Measurements from ENCODE around the gene RSPO1.
"Not testable (repeated sequence)": the region's sequence is repeated elsewhere in the genome, so short reads cannot be mapped to it uniquely, and the experiment has no call there.

The RSPO1 gene

GRCh38 chr1:37634244-37634991 is at the start of gene RSPO1:
Gene RSPO1, minus strand, starts transcription at chr1:37634892. Its CDS starts 5,231 bp downstream, at chr1:37629661.
- FAIRE-seq, result no peak

GRCh38 chr1:37684182-37684581 is 49.5 kb upstream of the RSPO1 start:
- FAIRE-seq, result not testable (repeated sequence)

DNA sequence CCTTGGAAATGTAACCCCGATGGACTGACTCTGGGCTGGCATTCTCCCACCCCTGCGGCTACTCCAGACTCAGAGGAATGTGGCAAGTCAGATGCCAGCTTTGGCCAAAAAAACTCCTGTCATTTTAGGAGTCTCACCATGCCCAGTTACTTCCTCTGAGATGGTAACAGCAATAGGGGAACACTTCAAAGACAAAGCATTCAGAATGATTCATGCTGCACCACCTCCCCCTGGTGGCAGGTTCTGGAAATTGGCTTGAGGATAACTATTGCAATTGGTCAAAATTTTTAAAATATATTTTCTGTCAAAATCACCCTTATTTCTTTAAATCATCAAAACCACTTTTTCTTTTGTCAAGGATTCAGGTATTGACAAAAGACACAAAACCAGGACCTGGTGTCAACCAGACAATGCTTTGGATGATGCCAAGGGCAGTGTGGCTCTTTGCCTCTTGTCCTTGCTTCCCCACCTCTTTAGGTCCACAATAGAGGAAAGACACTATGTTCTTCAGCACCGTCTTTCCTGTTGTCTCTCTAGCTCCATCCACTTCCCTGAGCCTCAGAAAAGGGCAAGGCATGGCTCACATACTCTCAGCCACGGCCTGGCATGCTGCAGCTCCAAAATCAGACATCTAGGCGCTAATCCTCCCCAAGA is 47.8 kb upstream of the RSPO1 start:
- peak; percentile 84 for FAIRE-seq

DNA sequence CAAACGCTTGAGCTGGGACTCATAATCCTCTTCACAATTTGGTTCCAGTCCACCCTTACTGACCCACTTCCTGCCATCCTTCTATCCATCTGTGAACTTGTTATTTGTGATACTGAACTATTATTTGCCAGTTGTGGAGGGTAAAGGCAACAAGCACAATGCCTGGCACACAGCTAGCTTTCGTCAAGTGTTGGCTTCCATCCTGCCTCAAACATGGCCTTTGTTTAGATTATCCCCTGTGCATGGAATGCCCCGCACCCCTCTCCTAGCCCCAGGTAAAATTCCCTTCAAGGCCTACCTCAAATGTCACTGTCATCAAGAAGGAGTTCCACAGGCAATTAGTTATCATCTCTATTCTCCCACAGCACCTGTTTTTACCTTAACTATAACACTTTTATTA is 46.2 kb upstream of the RSPO1 start:
- no peak for FAIRE-seq

- no peak for FAIRE-seq
Measured at GRCh38 chr1:37677808-37678207, 43.1 kb upstream of the RSPO1 start.

DNA sequence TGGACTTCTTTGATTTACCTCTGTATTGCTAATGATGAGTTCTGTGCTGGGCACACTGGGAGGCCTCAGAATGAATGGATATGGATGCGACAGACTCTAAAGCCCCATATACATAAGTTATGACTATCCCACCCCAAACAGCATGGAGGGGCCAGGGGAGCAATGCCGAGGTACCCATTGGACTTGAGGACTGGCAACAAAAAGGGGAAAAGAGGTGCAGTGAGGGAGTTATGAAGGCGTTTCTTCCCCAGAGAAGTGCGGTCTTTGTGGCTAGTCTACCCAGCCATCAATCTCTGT is 42.4 kb upstream of the RSPO1 start:
- no peak for FAIRE-seq

DNA sequence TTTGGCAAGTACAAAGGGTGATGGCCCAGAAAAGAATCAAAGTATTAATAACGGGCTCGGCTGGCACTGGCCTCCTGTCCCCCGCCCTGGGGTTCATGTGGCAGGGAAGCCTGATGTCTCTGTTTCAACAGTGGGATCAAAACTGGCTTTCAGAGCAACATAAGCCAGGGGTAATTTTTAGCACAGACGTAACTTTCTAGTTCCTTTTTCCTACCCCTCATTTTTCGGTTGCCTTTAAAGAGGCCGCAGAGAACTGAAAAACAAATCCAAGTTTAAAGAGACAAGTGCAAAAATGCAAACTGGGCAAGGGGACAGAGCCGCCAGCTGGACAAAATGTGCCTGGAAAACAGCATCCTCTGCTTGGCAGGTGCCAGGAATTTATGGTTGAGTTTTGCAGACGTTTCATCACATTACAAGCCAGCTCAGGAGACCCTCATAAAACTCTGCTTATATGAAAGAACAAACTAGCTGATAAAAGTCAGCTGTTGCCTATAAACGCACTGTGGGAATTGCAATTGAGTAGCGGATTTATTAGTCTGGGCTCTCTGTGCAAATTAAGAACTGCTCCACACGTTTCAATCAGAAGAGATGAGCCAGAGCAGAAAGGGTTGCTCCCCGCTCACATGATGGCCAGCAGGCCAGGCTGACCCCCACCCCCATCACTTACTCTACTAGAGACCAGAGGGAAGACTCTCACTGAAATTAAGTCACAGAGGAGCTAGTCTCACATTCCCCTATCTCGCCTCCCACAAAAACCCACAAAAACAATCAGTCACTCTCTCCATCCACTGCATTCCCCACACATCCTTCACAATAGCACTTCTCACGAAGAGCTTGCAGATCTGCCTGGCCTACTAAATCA is 41.8 kb upstream of the RSPO1 start:
- FAIRE-seq, result no peak

DNA sequence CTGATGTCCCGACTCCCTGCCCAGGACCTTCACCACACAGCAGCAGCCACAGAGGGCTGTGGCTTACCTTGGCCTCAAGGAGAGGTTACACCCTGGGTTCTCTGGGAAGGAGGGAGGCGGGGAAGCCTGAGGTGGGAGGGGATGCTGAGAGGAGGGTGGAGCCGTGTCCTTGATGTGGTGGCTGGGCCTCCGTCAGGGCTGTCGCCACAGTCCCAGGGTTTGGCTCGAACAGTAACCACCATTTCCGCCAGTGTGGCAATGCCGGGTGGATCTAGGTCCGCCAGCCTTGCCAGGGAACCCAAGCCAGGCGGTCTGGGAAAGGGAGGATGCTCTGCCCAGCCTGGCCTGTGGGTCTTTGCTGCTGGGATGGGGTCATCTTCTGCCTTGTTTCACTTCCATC is 39.2 kb upstream of the RSPO1 start:
- FAIRE-seq, result no peak

DNA sequence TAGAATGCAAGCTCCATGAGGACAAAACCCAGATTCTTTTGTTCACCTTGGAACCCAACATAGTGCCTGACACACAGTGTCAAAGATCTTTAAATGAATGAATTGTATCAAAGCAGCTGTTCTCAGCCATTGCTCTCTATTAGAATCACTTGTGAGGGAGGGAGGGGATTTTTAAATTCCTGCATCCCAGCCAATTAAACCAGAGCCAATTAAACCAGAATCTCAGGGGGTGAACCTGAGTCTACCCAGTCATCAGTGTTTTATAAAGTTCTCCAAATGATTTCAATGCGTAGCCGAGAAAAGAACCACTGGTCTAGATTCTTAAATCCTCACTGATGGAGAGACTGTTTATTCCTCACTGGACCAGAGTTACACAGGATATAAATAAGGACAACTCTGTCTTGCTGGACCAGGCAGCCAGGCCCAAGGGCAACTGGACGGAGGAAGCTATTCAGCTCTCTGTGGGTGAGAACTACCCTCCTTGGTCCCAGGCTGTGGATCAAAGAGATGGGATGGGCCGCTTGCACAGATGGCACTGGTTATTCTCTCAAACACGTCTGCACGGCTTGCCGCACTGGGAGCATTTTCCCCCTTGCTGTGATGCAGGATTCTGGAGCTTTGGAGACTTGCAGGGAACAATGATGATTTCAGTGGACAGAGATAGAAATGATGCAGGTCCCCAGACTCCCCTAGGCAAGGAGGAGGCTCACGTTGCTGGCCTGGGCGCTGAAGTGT is 37.6 kb upstream of the RSPO1 start:
- FAIRE-seq, result no peak

- no peak for FAIRE-seq
Measured at GRCh38 chr1:37671261-37671660, 36.6 kb upstream of the RSPO1 start.

DNA sequence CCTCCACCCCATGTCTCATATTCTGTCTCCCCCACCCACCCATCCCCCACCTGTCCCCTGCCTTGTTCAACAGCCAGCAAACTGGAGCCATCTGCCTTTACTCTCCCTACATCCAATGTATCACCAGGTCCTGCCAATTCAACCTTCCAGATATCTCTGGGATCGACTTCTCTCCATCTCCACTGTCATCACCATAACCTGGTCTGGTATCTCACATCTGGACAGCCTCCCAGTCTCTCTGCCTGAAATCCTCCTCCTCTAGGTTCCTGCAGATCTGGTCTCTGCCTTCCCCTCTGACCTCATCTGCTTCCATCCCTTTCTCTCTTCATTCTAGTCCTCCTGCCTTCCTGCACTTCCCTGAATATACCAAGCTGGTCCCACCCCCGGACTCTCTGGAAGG is 35.4 kb upstream of the RSPO1 start:
- FAIRE-seq, result no peak

DNA sequence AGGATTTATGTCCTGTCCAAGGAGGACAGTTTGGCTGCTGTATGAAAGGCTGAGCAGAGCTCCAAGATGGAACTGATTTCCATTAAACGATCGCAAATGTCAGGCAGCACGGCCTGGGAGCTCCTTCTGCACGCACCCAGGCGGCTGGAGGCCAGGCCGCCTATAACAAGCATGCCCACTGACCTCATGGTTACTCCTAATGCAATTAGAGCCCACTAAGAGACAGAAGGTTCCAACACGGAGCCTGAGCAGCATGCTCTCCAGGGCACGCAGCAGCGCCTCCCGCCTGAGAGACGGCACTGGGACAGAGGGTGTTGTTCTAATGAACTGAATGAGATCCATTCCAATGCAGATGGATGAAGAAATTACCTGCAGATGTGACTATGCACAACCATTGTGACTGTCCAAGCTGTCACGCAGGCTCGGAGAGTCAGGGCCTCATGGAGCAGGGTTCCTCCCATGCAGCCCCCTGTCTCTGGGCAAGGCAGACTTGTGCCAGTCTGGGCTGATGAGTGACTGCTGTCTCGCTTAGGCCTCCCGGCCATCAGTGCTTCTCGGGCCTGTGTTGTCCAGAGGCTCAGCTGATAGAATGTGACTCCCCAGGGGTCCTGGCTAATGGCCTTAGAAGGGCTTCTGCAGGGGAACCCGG is 32.5 kb upstream of the RSPO1 start:
- FAIRE-seq, result no peak

GRCh38 chr1:37666241-37666867 is 31.7 kb upstream of the RSPO1 start:
- no peak for FAIRE-seq

DNA sequence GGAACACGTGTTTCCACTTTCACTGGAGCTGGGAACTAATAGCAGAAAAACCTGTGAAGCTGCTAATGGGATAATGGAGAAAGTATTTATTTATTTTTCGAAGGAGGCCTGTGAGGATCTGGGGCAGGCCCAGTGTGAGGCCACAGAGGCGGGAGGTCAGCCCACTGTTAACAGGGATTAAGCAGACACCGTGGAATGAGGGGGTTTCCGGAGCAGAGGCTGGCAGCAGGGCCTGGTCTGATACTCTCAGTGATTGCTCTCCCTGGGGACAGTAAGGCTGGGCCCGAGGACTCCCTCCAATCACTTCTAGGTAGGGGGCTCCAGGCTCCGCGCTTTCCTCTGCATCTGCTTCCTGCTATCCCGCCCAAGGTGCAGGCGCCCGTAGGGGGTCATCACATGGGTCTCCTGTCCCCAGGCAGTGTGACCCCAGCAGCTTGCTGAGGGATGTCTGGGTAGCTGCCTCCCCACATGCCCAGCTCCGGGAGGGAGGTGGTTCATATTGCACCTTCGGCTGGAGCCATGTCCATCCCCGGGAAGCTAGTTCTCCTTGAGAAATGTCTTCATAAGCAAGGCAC is 28.8 kb upstream of the RSPO1 start:
- FAIRE-seq, result no peak

GRCh38 chr1:37662031-37662755 is 27.5 kb upstream of the RSPO1 start:
- FAIRE-seq, result no peak

DNA sequence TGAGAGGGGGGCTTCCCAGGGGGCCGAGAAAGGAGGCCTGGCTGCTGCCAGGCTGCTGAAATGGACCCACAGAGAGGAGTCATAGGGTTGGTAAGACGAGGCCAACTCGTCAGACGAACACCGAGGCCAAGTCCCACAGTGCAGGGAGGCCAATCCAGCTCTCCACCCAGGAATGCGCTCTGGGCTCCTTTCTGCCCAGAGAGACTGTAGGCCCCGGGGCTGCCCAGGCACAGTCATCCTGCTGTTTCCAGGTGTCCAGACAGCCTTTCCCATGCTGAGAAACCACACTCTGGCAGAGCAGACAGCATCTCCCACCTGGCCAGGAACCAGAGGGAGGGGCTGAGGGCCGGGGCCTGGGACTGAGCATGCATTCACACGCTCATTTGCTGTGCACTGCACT is 26.7 kb upstream of the RSPO1 start:
- FAIRE-seq, result no peak

GRCh38 chr1:37660664-37661063 is 26.0 kb upstream of the RSPO1 start:
- FAIRE-seq, result no peak

GRCh38 chr1:37658486-37658885 is 23.8 kb upstream of the RSPO1 start:
- FAIRE-seq, result no peak

- no peak for FAIRE-seq
Measured at GRCh38 chr1:37657620-37658412, 23.1 kb upstream of the RSPO1 start.

DNA sequence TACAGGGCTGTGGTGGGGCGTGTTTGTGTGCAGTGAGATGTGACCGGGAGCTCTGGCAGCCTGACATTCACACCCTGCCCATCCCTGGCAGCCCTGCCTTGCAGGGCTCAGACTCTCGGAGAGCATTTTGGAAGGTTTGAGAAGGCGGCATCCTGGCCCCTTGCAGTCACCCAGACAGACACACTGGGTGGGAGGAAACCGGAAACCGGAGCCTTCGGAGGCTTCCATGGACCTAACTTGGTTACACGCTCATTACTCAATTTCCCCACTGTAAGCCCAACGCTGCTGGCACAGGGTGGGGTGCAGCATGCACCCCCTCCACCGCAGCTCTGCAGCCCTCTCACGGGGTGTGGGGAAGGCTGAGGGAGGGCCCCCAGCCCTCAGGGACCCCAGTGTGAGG is 22.2 kb upstream of the RSPO1 start:
- no peak for FAIRE-seq
